Hepatocyte (in vitro differentiated cells): ENCODE results near the gene LDLRAD3.

Experiments
- EZH2 ChIP-seq: fragments of 200-600 bp; sonication (generic); IDR thresholded peaks from 2 replicates; pipeline ENCODE4 v1.6.1; 2016; ENCODE audit warnings: antibody characterized with exemption, mild to moderate bottlenecking, borderline replicate concordance
- TF ChIP-seq, protein P1 (sequence below): fragments of 200-600 bp; sonication (generic); IDR thresholded peaks from 2 replicates; pipeline ENCODE4 v1.5.1; 2016; ENCODE audit warnings: antibody characterized with exemption, mild to moderate bottlenecking; ENCODE audit not compliant: poor library complexity

GRCh38 chr11:36007127-36007655 is 63.3 kb downstream of the LDLRAD3 start:
- TF ChIP-seq, protein P1, sequence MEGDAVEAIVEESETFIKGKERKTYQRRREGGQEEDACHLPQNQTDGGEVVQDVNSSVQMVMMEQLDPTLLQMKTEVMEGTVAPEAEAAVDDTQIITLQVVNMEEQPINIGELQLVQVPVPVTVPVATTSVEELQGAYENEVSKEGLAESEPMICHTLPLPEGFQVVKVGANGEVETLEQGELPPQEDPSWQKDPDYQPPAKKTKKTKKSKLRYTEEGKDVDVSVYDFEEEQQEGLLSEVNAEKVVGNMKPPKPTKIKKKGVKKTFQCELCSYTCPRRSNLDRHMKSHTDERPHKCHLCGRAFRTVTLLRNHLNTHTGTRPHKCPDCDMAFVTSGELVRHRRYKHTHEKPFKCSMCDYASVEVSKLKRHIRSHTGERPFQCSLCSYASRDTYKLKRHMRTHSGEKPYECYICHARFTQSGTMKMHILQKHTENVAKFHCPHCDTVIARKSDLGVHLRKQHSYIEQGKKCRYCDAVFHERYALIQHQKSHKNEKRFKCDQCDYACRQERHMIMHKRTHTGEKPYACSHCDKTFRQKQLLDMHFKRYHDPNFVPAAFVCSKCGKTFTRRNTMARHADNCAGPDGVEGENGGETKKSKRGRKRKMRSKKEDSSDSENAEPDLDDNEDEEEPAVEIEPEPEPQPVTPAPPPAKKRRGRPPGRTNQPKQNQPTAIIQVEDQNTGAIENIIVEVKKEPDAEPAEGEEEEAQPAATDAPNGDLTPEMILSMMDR, result no peak
- TF ChIP-seq EZH2, result no peak
